Measurements from ENCODE around the gene CD276. TPM values are rescaled to one million over a fixed set of nuclear protein-coding genes. Genes with fewer than 3 reads are reported as not detected.

The CD276 gene
- polyA plus RNA-seq, 1 experiment: 107 TPM

DNA sequence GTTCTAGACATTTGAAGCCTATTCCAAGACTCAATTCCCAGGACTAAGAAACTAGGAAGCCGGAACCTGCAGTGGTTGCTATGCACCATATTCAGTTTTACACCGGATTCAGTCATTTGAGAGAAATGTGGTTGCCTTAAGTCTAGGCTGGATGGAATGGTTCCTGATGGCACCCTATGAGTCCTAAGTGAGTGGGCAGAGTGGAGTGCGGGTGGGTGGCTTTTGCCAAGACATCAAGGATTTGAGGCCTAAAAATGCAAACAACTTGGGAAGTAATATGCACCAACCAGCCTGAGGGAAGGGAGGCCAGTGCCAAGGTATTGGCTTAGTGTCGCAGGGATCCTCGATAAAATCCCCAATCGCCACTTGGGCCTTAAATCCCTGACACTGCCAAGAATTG lies 4.2 kb upstream of the CD276 start:
- ChIA-PET CTCF (interaction anchor here (13.9 kb wide), 1 partner anchor 22 kb away, joined by 316 read pairs; no protein-coding TSS in a partner anchor), POLR2A (no interaction called here)
- DNase-seq (ENCODE audit: low read depth): no peak
- Histone ChIP-seq H3K27me3 (ENCODE audit: control insufficient read depth, insufficient read depth, low read length) (peaks cover 2% of the 10 kb centered on the region; the same call in 1 of the 2 replicates), H3K4me3 (ENCODE audit: low read depth, low read length) (no peak overlapping the region), H3K36me3 (ENCODE audit: control insufficient read depth, insufficient read depth, low read length) (no peaks in the 10 kb centered on the region)
- TF ChIP-seq, protein P1, sequence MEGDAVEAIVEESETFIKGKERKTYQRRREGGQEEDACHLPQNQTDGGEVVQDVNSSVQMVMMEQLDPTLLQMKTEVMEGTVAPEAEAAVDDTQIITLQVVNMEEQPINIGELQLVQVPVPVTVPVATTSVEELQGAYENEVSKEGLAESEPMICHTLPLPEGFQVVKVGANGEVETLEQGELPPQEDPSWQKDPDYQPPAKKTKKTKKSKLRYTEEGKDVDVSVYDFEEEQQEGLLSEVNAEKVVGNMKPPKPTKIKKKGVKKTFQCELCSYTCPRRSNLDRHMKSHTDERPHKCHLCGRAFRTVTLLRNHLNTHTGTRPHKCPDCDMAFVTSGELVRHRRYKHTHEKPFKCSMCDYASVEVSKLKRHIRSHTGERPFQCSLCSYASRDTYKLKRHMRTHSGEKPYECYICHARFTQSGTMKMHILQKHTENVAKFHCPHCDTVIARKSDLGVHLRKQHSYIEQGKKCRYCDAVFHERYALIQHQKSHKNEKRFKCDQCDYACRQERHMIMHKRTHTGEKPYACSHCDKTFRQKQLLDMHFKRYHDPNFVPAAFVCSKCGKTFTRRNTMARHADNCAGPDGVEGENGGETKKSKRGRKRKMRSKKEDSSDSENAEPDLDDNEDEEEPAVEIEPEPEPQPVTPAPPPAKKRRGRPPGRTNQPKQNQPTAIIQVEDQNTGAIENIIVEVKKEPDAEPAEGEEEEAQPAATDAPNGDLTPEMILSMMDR (IDR thresholded peaks at IDR 0.05; ENCODE audit: insufficient read depth, low read depth, low read length): no peak

DNA sequence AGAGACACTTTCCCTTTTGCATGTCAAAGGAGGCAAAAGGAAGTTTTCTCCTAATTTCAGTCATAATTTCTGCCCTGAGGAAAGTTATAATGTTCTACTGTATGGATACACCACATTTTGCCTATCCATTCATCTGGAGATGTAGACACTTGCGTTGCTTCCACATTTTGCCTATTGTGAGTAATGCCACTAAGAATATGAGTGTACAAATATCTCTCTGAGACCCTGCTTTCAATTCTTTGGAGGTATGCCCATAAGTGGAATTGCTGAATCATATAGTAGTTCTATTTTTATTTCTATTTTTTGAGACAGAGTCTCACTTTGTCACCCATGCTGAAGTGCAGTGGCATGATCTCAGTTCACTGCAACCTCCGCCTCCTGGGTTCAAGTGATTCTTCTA lies 3.6 kb upstream of the CD276 start:
- no peak for DNase-seq (ENCODE audit: low read depth)
- ChIA-PET CTCF (interaction anchor here (0.9 to 13.9 kb wide), 2 partner anchors 21 to 44 kb away, joined by 3 to 316 read pairs; no protein-coding TSS in a partner anchor), POLR2A (no interaction called here)
- Histone ChIP-seq H3K36me3 (ENCODE audit: control insufficient read depth, insufficient read depth, low read length) (no peaks in the 10 kb centered on the region), H3K27me3 (ENCODE audit: control insufficient read depth, insufficient read depth, low read length) (peaks cover 2% of the 10 kb centered on the region; the same call in 1 of the 2 replicates), H3K4me3 (ENCODE audit: low read depth, low read length) (no peak overlapping the region)
- TF ChIP-seq, protein P1 (IDR thresholded peaks at IDR 0.05; ENCODE audit: insufficient read depth, low read depth, low read length): no peak

DNA sequence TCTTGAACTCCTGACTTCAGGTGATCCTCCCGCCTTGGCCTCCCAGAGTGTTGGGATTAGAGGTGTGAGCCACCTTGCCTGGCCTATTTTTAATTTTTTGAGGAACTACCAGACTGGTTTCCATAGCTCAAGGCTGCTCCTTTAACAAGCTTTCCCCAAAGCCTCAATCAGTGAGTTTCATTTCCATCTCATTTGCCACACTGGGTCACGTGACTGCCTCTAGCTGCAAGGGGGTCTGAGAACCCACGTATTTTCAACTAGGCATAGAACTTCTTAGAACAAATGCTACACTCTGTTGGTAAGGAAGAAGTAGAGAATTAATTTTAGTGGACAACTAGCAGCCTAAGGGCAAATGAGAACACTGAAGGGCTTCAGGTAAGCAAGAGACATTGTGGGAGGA lies 3.1 kb upstream of the CD276 start:
- Histone ChIP-seq H3K36me3 (ENCODE audit: control insufficient read depth, insufficient read depth, low read length) (no peaks in the 10 kb centered on the region), H3K4me3 (ENCODE audit: low read depth, low read length) (no peak overlapping the region), H3K27me3 (ENCODE audit: control insufficient read depth, insufficient read depth, low read length) (peaks cover 2% of the 10 kb centered on the region; the same call in 1 of the 2 replicates)
- DNase-seq (ENCODE audit: low read depth): no peak
- TF ChIP-seq, protein P1 (IDR thresholded peaks at IDR 0.05; ENCODE audit: insufficient read depth, low read depth, low read length): no peak
- ChIA-PET CTCF (interaction anchor here (0.9 to 13.9 kb wide), 2 partner anchors 21 to 45 kb away, joined by 3 to 316 read pairs; no protein-coding TSS in a partner anchor), POLR2A (no interaction called here)

DNA sequence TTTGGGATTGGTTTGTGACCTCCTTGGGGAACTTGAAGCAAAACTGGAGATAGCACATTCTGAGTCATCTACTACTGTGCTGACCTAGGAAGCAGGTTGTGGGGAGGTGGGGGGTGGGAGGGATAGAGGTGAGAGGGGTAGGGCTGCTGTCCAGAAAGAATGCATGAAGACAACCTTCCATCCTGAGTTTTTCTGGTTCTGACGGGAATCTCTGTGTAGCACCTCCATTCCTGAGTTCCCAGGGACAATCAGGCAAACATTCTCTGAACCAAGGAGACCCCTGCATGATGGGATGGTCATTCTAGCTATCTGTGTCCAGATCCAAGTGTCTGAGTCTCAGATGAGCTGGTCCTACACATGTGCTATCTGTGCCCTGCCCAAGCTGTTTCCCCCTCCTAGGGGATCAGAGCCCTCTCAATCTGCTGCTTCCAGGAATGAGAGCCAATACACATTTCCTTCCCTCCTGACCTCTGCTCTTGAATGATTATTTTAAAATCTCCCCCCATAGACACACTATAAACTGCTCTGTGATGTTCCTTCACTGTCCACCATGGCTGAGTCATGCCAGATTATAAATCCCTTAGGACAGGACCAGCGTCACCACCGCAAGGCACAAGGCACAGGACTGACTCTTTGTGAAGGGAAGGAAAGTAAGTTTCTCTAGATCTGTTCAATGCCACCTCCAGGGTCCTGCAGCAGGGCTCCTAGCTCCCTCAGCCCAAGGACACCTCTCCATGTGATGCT lies 2.2 kb upstream of the CD276 start:
- POLR2A ChIA-PET: no interaction called here
- no peak overlapping the region for H3K4me3 ChIP-seq (ENCODE audit: low read depth, low read length)
- H3K27me3 ChIP-seq (ENCODE audit: control insufficient read depth, insufficient read depth, low read length): no peaks in the 10 kb centered on the region
- TF ChIP-seq, protein P1 (IDR thresholded peaks at IDR 0.05; ENCODE audit: insufficient read depth, low read depth, low read length): no peak
- DNase-seq (ENCODE audit: low read depth): no peak
- H3K36me3 ChIP-seq (ENCODE audit: control insufficient read depth, insufficient read depth, low read length): no peaks in the 10 kb centered on the region
- CTCF ChIA-PET: interaction anchor here (1.0 to 13.9 kb wide), 4 partner anchors 20 to 48 kb away, joined by 4 to 316 read pairs (median 8); no protein-coding TSS in a partner anchor

DNA sequence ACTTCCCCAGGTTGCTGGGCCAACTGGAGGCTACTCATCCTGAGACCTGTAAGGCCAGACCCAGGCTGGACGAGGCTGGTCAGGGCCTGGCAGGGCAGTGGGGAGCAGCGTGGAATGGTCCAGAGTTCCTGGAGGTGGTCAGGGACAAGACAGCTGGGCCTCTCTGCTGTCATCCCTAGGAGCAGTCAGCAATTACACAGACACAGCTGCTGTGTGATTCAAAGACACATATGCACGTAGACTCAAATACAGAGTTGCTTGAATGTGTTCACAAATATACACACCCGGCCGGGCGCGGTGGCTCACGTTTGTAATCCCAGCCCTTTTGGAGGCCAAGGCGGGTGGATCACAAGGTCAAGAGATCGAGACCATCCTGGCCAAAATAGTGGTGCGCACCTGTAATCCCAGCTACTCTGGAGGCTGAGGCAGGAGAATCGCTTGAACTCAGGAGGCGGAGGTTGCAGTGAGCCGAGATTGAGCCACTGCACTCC lies 1.5 kb upstream of the CD276 start:
- ChIA-PET POLR2A (no interaction called here), CTCF (interaction anchor here (1.0 to 13.9 kb wide), 7 partner anchors 10 to 125 kb away, joined by 3 to 316 read pairs (median 4); no protein-coding TSS in a partner anchor)

More for the DNA sequence above, 1.5 kb upstream of the CD276 start:
- Histone ChIP-seq H3K4me3 (ENCODE audit: low read depth, low read length) (no peak overlapping the region), H3K27me3 (ENCODE audit: control insufficient read depth, insufficient read depth, low read length) (no peaks in the 10 kb centered on the region), H3K36me3 (ENCODE audit: control insufficient read depth, insufficient read depth, low read length) (no peaks in the 10 kb centered on the region)
- no peak for DNase-seq (ENCODE audit: low read depth)
- TF ChIP-seq, protein P1 (IDR thresholded peaks at IDR 0.05; ENCODE audit: insufficient read depth, low read depth, low read length): no peak

Measured in BJ (cell line).